ENCODE measurements around the gene FAM78A.
"Not testable (repeated sequence)": the region's sequence is repeated elsewhere in the genome, so short reads cannot be mapped to it uniquely, and the experiment has no call there.

The FAM78A gene

DNA sequence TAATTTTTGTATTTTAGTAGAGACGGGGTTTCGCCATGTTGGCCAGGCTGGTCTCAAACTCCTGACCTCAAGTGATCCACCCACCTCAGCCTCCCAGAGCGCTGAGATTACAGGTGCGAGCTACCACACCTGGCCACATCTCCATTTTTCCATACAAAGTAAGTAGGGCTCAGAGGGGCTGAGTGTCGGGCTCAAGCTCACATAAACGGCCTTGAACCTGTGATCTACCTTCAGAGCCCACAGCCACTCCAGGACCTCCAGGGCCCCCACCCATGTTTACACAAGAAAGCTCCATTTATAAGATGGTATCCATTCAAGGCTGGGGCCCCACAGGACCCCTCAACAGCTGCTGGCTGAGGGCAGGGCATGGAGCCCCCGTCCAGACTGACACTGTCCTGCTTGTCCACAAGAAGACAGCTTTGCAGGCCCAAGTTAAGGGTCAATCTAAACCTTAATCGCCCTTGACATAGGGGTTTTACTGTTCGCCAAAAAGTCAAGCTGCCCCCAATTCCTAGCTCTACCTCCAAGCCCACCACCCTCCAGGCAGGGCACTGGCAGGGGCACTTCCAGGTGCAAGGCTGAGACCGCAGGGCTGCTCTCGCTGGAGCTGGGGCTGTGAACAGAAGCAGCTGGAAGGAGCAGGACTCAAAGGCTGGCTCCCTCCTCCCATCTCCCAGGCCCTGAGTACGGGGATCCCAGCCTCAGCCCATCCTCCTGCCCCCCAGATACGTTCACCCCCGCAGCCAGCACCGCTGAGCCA, 18.9 kb downstream of the FAM78A start:
- no peak for DNase-seq
- no peaks in the 10 kb centered on the region for H3K27me3 Mint-ChIP-seq
- no peaks in the 10 kb centered on the region for H3K9me3 Mint-ChIP-seq
- H3K4me3 Mint-ChIP-seq = peak overlapping the region in 1 of 2 donors; percentile 21
- peak overlapping the region; percentile 81 for H3K27ac Mint-ChIP-seq
- H3K4me1 Mint-ChIP-seq = peaks cover 30 to 65% of the 10 kb centered on the region in 2 donors
- no peak for ATAC-seq (replicated peaks)
- peaks cover 18 to 24% of the 10 kb centered on the region in 2 donors for H3K36me3 Mint-ChIP-seq

DNA sequence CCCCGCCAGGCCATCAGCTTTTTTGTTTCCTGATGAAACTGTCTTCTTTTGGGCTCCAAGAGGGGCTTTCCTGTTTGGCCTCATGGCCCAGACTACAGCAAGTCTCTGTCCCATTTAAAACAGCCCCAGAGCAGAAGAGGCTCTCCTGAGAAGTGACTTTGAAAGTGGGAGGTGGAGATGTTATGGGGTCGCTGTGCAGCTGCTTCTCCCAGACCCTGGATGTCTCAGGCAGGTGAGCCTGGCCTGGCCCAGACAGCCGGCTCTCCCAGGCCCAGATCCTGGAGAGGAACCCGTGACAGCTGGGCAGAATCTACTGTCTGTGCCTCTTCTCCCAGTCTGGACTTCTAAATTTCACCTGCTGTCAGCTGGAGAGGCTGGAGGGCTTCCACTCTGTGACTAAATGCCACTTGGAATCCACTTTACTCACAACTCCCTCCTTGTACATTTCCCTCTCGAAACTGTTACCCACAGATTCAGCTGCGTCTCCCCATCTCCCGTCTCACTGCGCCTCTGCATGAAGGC, 20.6 kb downstream of the FAM78A start:
- ATAC-seq (replicated peaks) (no peak), DNase-seq (no peak)
- peaks cover 29 to 53% of the 10 kb centered on the region in 2 donors for H3K4me1 Mint-ChIP-seq
- H3K27ac Mint-ChIP-seq = peak overlapping the region; percentile 82
- peaks cover 15 to 19% of the 10 kb centered on the region in 2 donors for H3K36me3 Mint-ChIP-seq
- no peaks in the 10 kb centered on the region for H3K9me3 Mint-ChIP-seq
- no peaks in the 10 kb centered on the region for H3K27me3 Mint-ChIP-seq
- H3K4me3 Mint-ChIP-seq = peak overlapping the region; percentile 63 to 77

DNA sequence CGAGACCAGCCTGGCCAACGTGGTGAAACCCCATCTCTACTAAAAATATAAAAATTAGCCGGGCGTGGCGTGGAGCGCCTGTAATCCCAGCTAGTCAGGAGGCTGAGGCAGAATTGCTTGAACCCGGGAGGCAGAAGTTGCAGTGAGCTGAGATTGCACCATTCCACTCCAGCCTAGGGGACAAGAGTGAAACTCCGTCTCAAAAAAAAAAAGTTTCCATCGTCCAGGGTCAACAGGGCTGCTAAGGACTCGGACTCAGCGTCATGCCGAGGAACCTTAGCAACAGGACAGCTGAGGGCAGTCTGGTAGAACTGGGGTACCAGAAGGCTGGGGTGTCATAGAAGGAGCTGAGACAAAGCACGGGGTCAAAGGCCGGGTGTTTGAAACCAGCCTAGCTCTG, 21.7 kb downstream of the FAM78A start:
- Mint-ChIP-seq H3K36me3 (peaks cover 5 to 9% of the 10 kb centered on the region in 2 donors), H3K4me1 (peaks cover 27 to 52% of the 10 kb centered on the region in 2 donors), H3K4me3 (no peak overlapping the region), H3K27me3 (no peaks in the 10 kb centered on the region), H3K9me3 (no peaks in the 10 kb centered on the region), H3K27ac (peak overlapping the region; percentile 94)
- DNase-seq (no peak), ATAC-seq (replicated peaks) (no peak)

DNA sequence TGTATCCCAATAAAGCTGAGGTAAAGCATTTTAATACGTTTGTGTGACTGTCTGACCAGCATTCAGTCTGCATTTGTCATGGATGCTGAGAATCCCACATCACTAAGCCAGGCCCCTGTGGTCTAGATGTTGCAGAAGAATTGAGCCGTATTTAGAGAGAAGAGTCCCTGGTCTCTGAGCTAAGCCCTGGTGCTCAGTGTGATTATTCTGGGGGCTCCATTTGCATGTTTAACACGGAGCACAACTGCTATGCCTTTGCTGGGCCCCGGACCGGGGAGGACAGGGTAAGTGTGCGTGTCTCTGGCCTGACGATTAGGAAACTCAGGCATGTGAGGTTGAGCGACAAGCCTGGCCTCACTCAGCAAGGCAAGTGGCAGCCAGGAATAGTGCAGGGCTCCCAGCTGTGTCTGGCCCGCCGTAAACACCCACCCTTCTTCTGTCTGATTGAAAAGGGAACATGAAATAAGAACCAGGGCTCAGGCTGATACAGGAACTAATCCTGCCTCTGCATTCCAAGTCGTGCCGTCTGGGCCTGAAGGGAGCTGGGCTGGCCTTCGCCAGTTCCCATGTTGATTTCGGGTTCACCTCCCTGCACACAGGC, 22.3 kb downstream of the FAM78A start:
- Mint-ChIP-seq H3K36me3 (peaks cover 3 to 6% of the 10 kb centered on the region in 2 donors), H3K27me3 (no peaks in the 10 kb centered on the region), H3K4me3 (peak overlapping the region; percentile 21 to 43), H3K9me3 (no peaks in the 10 kb centered on the region), H3K27ac (peak overlapping the region; percentile 94), H3K4me1 (peaks cover 27 to 52% of the 10 kb centered on the region in 2 donors)
- peak; percentile 43 for DNase-seq
- peak; percentile 54 to 59 for ATAC-seq (replicated peaks)

DNA sequence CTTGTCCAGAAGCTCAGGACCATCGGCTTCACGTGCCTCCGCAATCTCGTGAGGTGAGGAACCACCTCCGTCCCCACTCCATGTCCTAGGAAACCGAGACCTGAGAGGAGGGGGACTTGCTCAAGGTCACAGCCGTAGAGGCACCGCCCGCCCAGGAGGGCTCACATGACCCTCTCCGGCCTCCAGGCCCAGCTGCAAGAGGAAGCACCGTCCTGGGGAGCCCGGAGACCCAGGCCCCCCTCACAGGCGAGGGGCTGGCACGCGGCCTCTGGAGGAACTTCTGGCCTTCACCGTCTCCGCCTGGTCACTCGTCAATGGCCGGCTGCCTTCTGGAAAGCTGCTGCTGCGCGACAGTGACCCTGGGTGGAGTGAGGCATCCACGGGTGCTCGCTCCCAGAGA, 24.2 kb downstream of the FAM78A start:
- H3K4me3 Mint-ChIP-seq = peak overlapping the region; percentile 79 to 83
- no peaks in the 10 kb centered on the region for H3K9me3 Mint-ChIP-seq
- peaks cover 24 to 43% of the 10 kb centered on the region in 2 donors for H3K4me1 Mint-ChIP-seq
- H3K27me3 Mint-ChIP-seq = no peaks in the 10 kb centered on the region
- peak overlapping the region; percentile 94 for H3K27ac Mint-ChIP-seq
- no peaks in the 10 kb centered on the region for H3K36me3 Mint-ChIP-seq
- ATAC-seq (replicated peaks) (no peak), DNase-seq (no peak)

DNA sequence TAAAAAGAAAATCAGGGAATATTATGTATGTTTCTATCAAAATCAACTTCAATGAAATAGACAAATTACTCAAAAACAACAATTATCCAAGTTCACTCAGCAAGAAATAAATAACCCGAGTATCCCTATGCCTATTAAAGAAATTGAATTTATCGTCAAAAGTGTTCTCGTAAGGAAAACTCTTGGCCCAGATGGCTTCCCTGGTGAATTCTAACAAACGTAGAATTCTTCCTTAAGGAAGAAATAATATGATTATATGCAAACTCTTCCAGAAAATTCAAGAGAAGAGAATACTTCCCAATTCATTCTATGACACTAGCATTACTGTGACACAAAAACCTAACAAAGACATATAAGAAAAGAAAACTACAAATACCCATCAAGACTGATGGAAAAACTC, 29.7 kb downstream of the FAM78A start:
- peaks cover 4% of the 10 kb centered on the region in 2 donors for H3K9me3 Mint-ChIP-seq
- H3K36me3 Mint-ChIP-seq = no peaks in the 10 kb centered on the region
- no peaks in the 10 kb centered on the region for H3K4me1 Mint-ChIP-seq
- no peak for DNase-seq
- H3K27ac Mint-ChIP-seq = no peak overlapping the region
- H3K4me3 Mint-ChIP-seq = no peak overlapping the region
- ATAC-seq (replicated peaks) = no peak
- H3K27me3 Mint-ChIP-seq = no peaks in the 10 kb centered on the region

DNA sequence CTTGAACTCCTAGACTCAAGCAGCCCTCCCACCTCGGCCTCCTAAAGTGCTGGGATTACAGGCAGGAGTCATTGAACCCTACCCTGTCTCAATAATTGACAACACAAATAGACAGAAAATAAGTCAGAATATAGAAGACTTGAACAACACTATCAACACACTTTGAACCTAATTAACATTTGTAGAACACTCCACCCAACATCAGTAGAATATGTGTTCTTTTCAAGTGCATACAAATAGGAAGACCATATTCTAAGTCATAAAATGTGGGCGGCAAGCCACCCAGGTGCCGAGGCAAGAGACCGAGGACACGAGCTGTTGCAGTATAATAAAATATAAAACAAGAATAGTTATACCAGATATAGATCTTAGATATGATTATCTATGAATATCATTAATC, 32.0 kb downstream of the FAM78A start:
- not testable (repeated sequence) for H3K4me3 Mint-ChIP-seq; H3K4me1 Mint-ChIP-seq; H3K27me3 Mint-ChIP-seq; DNase-seq; ATAC-seq (replicated peaks); H3K27ac Mint-ChIP-seq; H3K36me3 Mint-ChIP-seq; H3K9me3 Mint-ChIP-seq

DNA sequence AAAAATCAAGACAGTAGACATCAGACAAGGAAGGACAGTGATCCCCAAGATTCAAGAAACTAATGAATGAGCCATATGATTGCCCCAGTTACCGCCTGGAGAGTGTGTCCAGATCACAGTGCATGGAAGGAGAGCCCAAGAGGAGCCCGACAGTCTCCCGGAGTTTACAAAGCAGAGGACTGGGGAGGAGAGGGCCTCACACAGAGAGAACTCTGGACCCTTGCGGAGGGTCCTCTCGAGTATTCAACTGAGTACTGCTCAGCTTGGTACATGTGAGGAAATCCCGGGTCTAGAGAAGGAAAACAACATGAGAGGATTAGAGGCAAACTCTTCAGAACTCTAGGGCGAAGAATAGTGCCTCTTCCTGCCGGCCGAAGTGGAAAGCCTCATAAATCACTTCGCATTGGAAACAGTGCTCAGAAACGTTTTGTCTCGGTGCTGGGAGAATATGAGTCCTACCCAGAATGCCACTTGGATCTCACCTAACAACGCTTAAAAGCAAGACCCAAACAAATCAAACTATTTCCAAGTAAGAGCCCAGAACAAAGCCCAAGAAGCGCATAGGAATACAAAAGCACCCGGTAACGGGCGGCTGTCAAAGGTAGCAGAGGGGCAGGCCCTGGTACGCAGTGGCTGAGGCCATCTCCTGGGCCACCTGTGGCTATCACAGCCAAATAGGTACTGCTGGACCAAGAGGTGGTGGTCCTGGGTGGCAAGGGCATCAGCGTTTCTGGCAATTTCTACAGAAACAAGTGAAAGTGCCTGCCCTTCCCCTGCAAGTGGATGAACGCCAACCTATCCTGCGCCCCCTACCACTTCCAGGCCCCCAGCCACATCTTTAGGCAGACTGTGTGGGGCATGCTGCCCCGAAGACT, 36.0 kb downstream of the FAM78A start:
- peaks cover 4% of the 10 kb centered on the region in 2 donors for H3K27me3 Mint-ChIP-seq
- H3K4me3 Mint-ChIP-seq = no peak overlapping the region
- ATAC-seq (replicated peaks) (no peak), DNase-seq (no peak)
- H3K9me3 Mint-ChIP-seq = peaks cover 4% of the 10 kb centered on the region in 2 donors
- peaks cover 15 to 24% of the 10 kb centered on the region in 2 donors for H3K4me1 Mint-ChIP-seq
- H3K27ac Mint-ChIP-seq = peak overlapping the region; percentile 65
- H3K36me3 Mint-ChIP-seq = peaks cover 3 to 8% of the 10 kb centered on the region in 2 donors

DNA sequence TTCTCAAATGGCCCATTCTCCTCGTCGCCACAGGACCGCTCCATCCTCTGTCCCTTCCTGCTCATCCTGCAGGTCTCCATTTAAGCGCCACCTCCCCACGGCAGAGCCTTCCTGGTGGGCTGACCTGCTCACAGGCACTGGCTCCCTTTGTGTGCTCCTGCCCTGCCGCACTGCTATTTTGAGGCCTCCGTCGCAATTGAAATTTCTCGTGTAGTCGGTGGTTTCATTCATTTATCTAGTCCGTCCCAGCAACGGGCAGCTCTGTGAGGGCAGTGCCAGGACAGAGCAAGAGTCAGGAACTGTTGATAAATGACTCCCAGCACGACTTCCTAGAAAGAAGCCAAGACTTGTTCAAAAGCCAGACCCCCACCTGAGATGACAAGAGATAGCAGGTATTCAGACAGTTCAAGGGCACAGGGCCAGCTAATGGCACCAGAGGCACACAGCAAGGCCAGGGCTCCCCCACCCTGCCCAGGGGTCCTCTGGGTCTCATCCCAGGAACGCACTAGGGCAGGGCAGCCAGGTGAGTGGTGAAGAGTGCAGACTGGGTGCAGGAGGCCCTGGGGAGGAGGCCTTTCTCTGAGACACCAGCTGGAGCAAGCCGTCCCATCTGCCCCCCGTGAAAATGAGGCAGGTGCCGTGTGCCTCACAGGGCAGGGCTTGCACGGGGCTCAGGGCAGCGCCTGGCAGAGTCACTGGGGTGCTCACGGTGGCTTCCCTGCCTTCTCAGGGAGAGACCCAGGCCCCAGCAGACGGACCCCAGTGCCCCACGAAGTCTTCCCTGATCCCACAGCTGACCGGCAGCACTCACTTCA, 36.9 kb downstream of the FAM78A start:
- peaks cover 4% of the 10 kb centered on the region in 2 donors for H3K27me3 Mint-ChIP-seq
- peak overlapping the region; percentile 67 to 81 for H3K4me3 Mint-ChIP-seq
- peaks cover 15 to 24% of the 10 kb centered on the region in 2 donors for H3K4me1 Mint-ChIP-seq
- H3K36me3 Mint-ChIP-seq = peaks cover 10 to 11% of the 10 kb centered on the region in 2 donors
- no peak for DNase-seq
- peaks cover 4% of the 10 kb centered on the region in 2 donors for H3K9me3 Mint-ChIP-seq
- H3K27ac Mint-ChIP-seq = peak overlapping the region; percentile 96
- ATAC-seq (replicated peaks) = no peak

DNA sequence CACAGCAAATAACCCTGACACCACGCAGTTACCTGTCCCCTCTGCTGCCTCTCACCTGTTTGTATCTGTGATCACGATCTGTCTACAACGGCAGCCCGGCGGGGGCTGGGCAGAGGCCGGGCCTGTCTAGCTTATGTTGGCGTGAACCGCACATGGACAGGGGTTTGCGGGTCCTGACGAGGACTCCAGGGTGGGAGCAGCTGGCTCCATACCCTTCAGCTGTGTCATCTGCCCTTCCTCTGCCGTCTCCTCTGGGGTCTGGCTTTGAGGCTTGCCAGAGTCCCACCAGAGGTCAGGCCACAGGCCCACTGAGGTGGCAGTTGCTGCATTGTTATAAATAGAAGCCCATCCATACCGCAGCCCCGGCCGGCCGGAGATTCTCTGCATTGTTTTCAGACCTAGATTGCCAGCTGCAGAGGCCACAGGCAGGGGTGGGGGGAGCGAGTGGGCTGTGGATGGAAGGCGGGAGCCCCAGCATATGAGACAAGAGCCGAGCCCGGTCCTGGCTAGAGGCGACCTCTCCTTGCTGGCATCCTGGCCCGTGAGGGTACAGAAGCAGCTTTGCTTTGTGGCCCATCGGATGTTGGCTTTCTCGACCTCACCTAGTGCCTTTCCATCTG, 37.8 kb downstream of the FAM78A start:
- Mint-ChIP-seq H3K27ac (peak overlapping the region; percentile 96), H3K9me3 (peaks cover 4% of the 10 kb centered on the region in 2 donors), H3K27me3 (peaks cover 4% of the 10 kb centered on the region in 2 donors), H3K4me3 (peak overlapping the region; percentile 79 to 81), H3K36me3 (peaks cover 16 to 18% of the 10 kb centered on the region in 2 donors), H3K4me1 (peaks cover 15 to 24% of the 10 kb centered on the region in 2 donors)
- DNase-seq (peak; percentile 10), ATAC-seq (replicated peaks) (peak; percentile 33 to 41)

DNA sequence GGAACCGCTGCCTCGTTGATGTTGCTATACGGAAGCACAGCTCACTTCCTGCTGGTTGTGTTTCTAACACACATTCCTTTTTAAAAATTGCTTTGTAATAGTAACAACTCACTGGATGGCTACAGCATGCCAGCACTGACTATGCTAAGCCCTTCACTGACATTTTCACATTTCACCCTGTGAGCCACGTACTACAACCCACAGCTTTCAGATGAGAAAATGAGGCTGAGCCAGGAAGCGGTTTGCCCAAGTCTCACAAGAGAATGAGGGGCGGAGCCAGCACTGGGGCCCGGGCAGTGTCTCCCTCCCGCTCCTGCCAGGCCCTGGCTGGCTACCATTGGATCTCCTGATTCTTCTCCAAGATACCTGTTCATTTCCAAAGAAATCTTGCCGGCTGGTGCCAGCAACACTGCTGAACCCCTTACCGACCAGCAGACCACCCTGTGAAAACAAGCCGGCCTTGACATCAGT, 38.3 kb downstream of the FAM78A start:
- peaks cover 15 to 24% of the 10 kb centered on the region in 2 donors for H3K4me1 Mint-ChIP-seq
- peaks cover 4% of the 10 kb centered on the region in 2 donors for H3K27me3 Mint-ChIP-seq
- DNase-seq = peak; percentile 71
- peak; percentile 95 to 96 for ATAC-seq (replicated peaks)
- H3K36me3 Mint-ChIP-seq = peaks cover 16 to 18% of the 10 kb centered on the region in 2 donors
- peak overlapping the region; percentile 96 for H3K27ac Mint-ChIP-seq
- H3K4me3 Mint-ChIP-seq = peak overlapping the region; percentile 79 to 81
- H3K9me3 Mint-ChIP-seq = peaks cover 2 to 3% of the 10 kb centered on the region in 2 donors

DNA sequence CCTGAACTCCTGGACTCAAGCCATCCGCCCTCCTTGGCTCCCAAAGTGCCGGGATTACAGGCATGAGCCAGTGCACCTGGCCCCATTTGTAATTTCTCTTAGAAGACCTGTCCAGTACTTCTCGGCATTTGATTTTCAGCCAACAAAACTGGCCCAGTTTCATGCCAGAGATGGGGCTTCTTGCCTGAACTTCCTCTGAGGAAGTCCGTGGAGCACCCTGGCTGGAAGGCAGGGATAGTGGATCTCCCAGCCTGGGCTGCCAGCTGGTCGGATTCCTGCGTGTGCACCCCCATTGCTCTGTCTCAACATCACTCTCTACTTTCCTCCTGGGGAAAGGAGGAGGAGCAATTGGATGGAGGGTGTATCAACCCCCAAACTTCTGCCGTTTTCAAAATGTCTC, 39.0 kb downstream of the FAM78A start:
- DNase-seq (no peak), ATAC-seq (replicated peaks) (no peak)
- H3K27me3 Mint-ChIP-seq = peaks cover 4% of the 10 kb centered on the region in 2 donors
- H3K9me3 Mint-ChIP-seq = no peaks in the 10 kb centered on the region
- H3K27ac Mint-ChIP-seq = peak overlapping the region; percentile 31
- peaks cover 15 to 24% of the 10 kb centered on the region in 2 donors for H3K4me1 Mint-ChIP-seq
- H3K36me3 Mint-ChIP-seq = peaks cover 19 to 20% of the 10 kb centered on the region in 2 donors
- peak overlapping the region in 1 of 2 donors; percentile 28 for H3K4me3 Mint-ChIP-seq

DNA sequence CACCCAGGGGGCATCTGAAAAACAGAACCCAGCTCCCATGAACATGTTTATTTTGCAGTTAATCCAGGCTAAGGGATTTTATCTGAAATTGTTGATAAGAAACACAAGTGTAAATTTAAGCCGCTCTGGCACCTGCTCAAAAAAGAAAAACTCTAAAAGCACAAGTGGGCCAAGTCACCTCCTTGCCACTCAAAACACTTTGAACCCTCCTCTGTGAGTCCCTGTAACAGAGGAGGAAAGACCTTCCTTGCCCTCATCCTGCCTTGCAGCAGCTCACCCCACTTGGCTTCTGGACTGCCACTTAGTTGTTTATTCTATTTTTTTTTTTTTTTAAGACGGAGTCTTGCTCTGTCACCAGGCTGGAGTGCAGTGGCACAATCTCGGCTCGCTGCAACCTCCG, 39.5 kb downstream of the FAM78A start:
- peaks cover 4% of the 10 kb centered on the region in 2 donors for H3K27me3 Mint-ChIP-seq
- no peaks in the 10 kb centered on the region for H3K9me3 Mint-ChIP-seq
- peaks cover 23% of the 10 kb centered on the region in 2 donors for H3K36me3 Mint-ChIP-seq
- no peak overlapping the region for H3K4me3 Mint-ChIP-seq
- DNase-seq (no peak), ATAC-seq (replicated peaks) (no peak)
- no peak overlapping the region for H3K27ac Mint-ChIP-seq
- H3K4me1 Mint-ChIP-seq = peaks cover 15 to 24% of the 10 kb centered on the region in 2 donors

All from stimulated activated naive B cell treated with anti-CD40 and anti-IgM and Interleukin-4, amounts not matched to agents 10 μg/mL and 1 μg/mL and 100 μg/mL, for 72 hours (primary cell).